Measurements from ENCODE around the gene PCDHA2. TPM values are rescaled to one million over a fixed set of nuclear protein-coding genes. Genes with fewer than 3 reads are reported as not detected.

Gene PCDHA2
- total and polyA plus RNA-seq, 9 of the 15 experiments (the other 6 are each of a cell fraction or from before 2014, with no cell fraction given) = not detected

DNA sequence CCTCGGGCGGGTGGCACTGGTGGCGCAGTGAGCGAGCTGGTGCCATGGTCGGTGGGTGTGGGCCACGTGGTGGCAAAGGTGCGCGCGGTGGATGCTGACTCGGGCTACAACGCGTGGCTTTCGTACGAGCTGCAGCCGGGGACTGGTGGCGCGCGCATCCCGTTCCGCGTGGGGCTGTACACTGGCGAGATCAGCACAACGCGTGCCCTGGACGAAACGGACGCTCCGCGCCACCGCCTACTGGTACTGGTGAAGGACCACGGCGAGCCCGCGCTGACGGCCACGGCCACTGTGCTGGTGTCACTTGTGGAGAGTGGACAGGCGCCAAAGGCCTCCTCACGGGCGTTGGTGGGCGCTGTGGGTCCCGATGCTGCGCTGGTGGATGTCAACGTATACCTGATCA is 14.2 kb downstream of the PCDHA2 start:
- in situ Hi-C loops (cut with MboI) = no loop called here
- 39% methylated on average over 32 of the region's 43 CpGs for WGBS (ENCODE audit: insufficient coverage, low coverage, missing lambda C conversion rate)
- no TSS peak for BruUV-seq (replicated peaks)

More for the DNA sequence above, 14.2 kb downstream of the PCDHA2 start:
- no peaks in the 10 kb centered on the region for H3K36me3 ChIP-seq (ENCODE audit: control insufficient read depth, insufficient read depth, low read length)
- no peak overlapping the region for H3K4me3 ChIP-seq
- H3K4me1 ChIP-seq (replicated peaks in 1 of 2; ENCODE audit: control insufficient read depth in 2 of 2, insufficient read depth in 2 of 2, low read length in 2 of 2) = peaks cover 0 to 5% of the 10 kb centered on the region in 2 experiments; a peak in 2 of 5 replicates
- CTCF ChIA-PET (ENCODE audit: low intra/inter-chr PET ratio) = no interaction called here
- H3K9me3 ChIP-seq (replicated peaks; ENCODE audit: control insufficient read depth, insufficient read depth, low read depth, low read length) = no peaks in the 10 kb centered on the region; the same call in 1 of the 2 replicates
- no peak for ATAC-seq
- no peak overlapping the region for H3K4me2 ChIP-seq (ENCODE audit: insufficient read depth, low read length)
- no peaks in the 10 kb centered on the region for H3K27me3 ChIP-seq (ENCODE audit: control insufficient read depth in 2 of 2, insufficient read depth in 2 of 2, low read length in 2 of 2)
- TF ChIP-seq, protein P1, sequence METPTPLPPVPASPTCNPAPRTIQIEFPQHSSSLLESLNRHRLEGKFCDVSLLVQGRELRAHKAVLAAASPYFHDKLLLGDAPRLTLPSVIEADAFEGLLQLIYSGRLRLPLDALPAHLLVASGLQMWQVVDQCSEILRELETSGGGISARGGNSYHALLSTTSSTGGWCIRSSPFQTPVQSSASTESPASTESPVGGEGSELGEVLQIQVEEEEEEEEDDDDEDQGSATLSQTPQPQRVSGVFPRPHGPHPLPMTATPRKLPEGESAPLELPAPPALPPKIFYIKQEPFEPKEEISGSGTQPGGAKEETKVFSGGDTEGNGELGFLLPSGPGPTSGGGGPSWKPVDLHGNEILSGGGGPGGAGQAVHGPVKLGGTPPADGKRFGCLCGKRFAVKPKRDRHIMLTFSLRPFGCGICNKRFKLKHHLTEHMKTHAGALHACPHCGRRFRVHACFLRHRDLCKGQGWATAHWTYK (CRISPR knock-in tag; IDR thresholded peaks at IDR 0.05) = no peak
- TF ChIP-seq MCM2 (IDR thresholded peaks at IDR 0.05; ENCODE audit: low read depth) = no peak
- TF ChIP-seq, protein P2, sequence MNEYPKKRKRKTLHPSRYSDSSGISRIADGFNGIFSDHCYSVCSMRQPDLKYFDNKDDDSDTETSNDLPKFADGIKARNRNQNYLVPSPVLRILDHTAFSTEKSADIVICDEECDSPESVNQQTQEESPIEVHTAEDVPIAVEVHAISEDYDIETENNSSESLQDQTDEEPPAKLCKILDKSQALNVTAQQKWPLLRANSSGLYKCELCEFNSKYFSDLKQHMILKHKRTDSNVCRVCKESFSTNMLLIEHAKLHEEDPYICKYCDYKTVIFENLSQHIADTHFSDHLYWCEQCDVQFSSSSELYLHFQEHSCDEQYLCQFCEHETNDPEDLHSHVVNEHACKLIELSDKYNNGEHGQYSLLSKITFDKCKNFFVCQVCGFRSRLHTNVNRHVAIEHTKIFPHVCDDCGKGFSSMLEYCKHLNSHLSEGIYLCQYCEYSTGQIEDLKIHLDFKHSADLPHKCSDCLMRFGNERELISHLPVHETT (CRISPR knock-in tag; conservative IDR thresholded peaks at IDR 0.05 in 1 of 2, IDR thresholded peaks at IDR 0.05 in 1 of 2) = no peak
- TF ChIP-seq ZNF79 (CRISPR knock-in tag; IDR thresholded peaks at IDR 0.05; ENCODE audit: low read depth) = no peak
- TF ChIP-seq, protein P3, sequence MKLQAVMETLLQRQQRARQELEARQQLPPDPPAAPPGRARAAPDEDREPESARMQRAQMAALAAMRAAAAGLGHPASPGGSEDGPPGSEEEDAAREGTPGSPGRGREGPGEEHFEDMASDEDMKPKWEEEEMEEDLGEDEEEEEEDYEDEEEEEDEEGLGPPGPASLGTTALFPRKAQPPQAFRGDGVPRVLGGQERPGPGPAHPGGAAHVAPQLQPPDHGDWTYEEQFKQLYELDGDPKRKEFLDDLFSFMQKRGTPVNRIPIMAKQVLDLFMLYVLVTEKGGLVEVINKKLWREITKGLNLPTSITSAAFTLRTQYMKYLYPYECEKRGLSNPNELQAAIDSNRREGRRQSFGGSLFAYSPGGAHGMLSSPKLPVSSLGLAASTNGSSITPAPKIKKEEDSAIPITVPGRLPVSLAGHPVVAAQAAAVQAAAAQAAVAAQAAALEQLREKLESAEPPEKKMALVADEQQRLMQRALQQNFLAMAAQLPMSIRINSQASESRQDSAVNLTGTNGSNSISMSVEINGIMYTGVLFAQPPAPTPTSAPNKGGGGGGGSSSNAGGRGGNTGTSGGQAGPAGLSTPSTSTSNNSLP (IDR thresholded peaks at IDR 0.05; ENCODE audit: borderline replicate concordance, low read depth, low read length) = no peak
- POLR2A ChIA-PET = no interaction called here
- no peaks in the 10 kb centered on the region for H3K9me1 ChIP-seq (ENCODE audit: control insufficient read depth, insufficient read depth, low read length)
- no peak for DNase-seq (ENCODE audit: extremely low read depth in 1 of 4, low spot score in 3 of 4)
- intact Hi-C loops (cut with micrococcal nuclease) = no loop called here
- H4K20me1 ChIP-seq (replicated peaks; ENCODE audit: control insufficient read depth, insufficient read depth, low read length) = no peaks in the 10 kb centered on the region
- no peak for FAIRE-seq
- H3K27ac ChIP-seq (ENCODE audit: extremely low read depth, low read depth, low read length) = no peak overlapping the region
- no peak overlapping the region for H2AFZ ChIP-seq (ENCODE audit: low read depth, low read length)
- H3K79me2 ChIP-seq (ENCODE audit: control insufficient read depth, insufficient read depth, low read length) = no peaks in the 10 kb centered on the region
- no peak overlapping the region for H3K9ac ChIP-seq (ENCODE audit: insufficient read depth in 1 of 2, low read depth in 2 of 2, low read length in 2 of 2)

Data from K562 (cell line).